HUES64 (cell line): Measurements from ENCODE around the gene AIFM2.
"Not testable (repeated sequence)": the region's sequence is repeated elsewhere in the genome, so short reads cannot be mapped to it uniquely, and the experiment has no call there.

Experiments used
- H3K27ac ChIP-seq: 2 replicates; pipeline ENCODE4 v1.7.0; 2013; ENCODE audit warnings: low read depth, low read length, inconsistent platforms
- H3K27me3 ChIP-seq: 2 replicates; pipeline ENCODE4 v1.6.1; 2013; ENCODE audit warnings: mild to moderate bottlenecking, low read length; ENCODE audit not compliant: insufficient read depth
- H3K36me3 ChIP-seq: 2 replicates; pipeline ENCODE4 v1.6.1; 2013; ENCODE audit warnings: mild to moderate bottlenecking, low read length; ENCODE audit not compliant: insufficient read depth
- H3K4me1 ChIP-seq: 2 replicates; pipeline ENCODE4 v1.6.1; 2013; ENCODE audit warnings: mild to moderate bottlenecking, low read length, moderate library complexity; ENCODE audit not compliant: insufficient read depth
- H3K4me3 ChIP-seq: 2 replicates; pipeline ENCODE4 v1.5.1; 2013; ENCODE audit warnings: mild to moderate bottlenecking, low read length, moderate library complexity
- H3K9ac ChIP-seq: 2 replicates; pipeline ENCODE4 v1.6.1; 2013; ENCODE audit warnings: mild to moderate bottlenecking, low read depth, low read length
- H3K9me3 ChIP-seq: 2 replicates; pipeline ENCODE4 v1.6.1; 2013; ENCODE audit warnings: low read depth, low read length; ENCODE audit not compliant: insufficient read depth
- WGBS: fragments of 150-250, 120-280 bp; methylation state at CpG from one replicate; pipeline ENCODE4 v1.1.7; 2013; ENCODE audit warnings: missing lambda C conversion rate; 5-methylcytosine and 5-hydroxymethylcytosine counted together

AIFM2 gene

GRCh38 chr10:70088308-70088698, 44.3 kb downstream of the AIFM2 start:
- Histone ChIP-seq H3K4me3 (no peak overlapping the region), H3K27me3 (no peaks in the 10 kb centered on the region), H3K4me1 (no peaks in the 10 kb centered on the region), H3K36me3 (peaks cover 24% of the 10 kb centered on the region), H3K27ac (no peak overlapping the region), H3K9ac (no peak overlapping the region), H3K9me3 (no peaks in the 10 kb centered on the region)
- WGBS, result 96% methylated on average over 3 of the region's 3 CpGs

GRCh38 chr10:70087616-70088307, 44.9 kb downstream of the AIFM2 start:
- Histone ChIP-seq H3K27me3 (no peaks in the 10 kb centered on the region), H3K27ac (no peak overlapping the region), H3K36me3 (peaks cover 22% of the 10 kb centered on the region), H3K9ac (no peak overlapping the region), H3K4me3 (no peak overlapping the region), H3K9me3 (no peaks in the 10 kb centered on the region), H3K4me1 (no peaks in the 10 kb centered on the region)
- WGBS, result 86% methylated on average over 14 of the region's 15 CpGs

GRCh38 chr10:70085975-70086613, 46.5 kb downstream of the AIFM2 start:
- no peaks in the 10 kb centered on the region for H3K9me3 ChIP-seq
- H3K27ac ChIP-seq, result no peak overlapping the region
- no peaks in the 10 kb centered on the region for H3K4me1 ChIP-seq
- H3K36me3 ChIP-seq, result peaks cover 12% of the 10 kb centered on the region; the same call in 1 of the 2 replicates
- no peak overlapping the region for H3K4me3 ChIP-seq
- WGBS, result 91% methylated on average over 3 of the region's 3 CpGs
- H3K27me3 ChIP-seq, result no peaks in the 10 kb centered on the region
- H3K9ac ChIP-seq, result no peak overlapping the region

GRCh38 chr10:70084189-70084588, 48.4 kb downstream of the AIFM2 start:
- Histone ChIP-seq H3K27ac (no peak overlapping the region), H3K4me1 (no peaks in the 10 kb centered on the region), H3K27me3 (no peaks in the 10 kb centered on the region), H3K9ac (no peak overlapping the region), H3K36me3 (peaks cover 5% of the 10 kb centered on the region; the same call in 1 of the 2 replicates), H3K4me3 (no peak overlapping the region), H3K9me3 (no peaks in the 10 kb centered on the region)
- 95% methylated on average over 4 of the region's 6 CpGs for WGBS

- H3K4me3 ChIP-seq, H3K27me3 ChIP-seq, H3K9ac ChIP-seq, H3K36me3 ChIP-seq, H3K27ac ChIP-seq, H3K9me3 ChIP-seq, H3K4me1 ChIP-seq: not testable (repeated sequence)
- 98% methylated on average over 2 of the region's 2 CpGs for WGBS
Observed at GRCh38 chr10:70080789-70081188, 51.8 kb downstream of the AIFM2 start.

GRCh38 chr10:70078937-70079336, 53.7 kb downstream of the AIFM2 start:
- H3K9me3 ChIP-seq, result no peaks in the 10 kb centered on the region
- WGBS, result 86% methylated on average over 7 of the region's 7 CpGs
- no peaks in the 10 kb centered on the region for H3K27me3 ChIP-seq
- no peak overlapping the region for H3K4me3 ChIP-seq
- peaks cover 5% of the 10 kb centered on the region for H3K4me1 ChIP-seq
- no peak overlapping the region for H3K9ac ChIP-seq
- H3K27ac ChIP-seq, result no peak overlapping the region
- H3K36me3 ChIP-seq, result peaks cover 12% of the 10 kb centered on the region; the same call in 1 of the 2 replicates

- H3K36me3 ChIP-seq, result peaks cover 12% of the 10 kb centered on the region; the same call in 1 of the 2 replicates
Observed at GRCh38 chr10:70078329-70078728, 54.3 kb downstream of the AIFM2 start.

GRCh38 chr10:70074971-70075370, 57.7 kb downstream of the AIFM2 start:
- Histone ChIP-seq H3K27me3 (no peaks in the 10 kb centered on the region), H3K9ac (no peak overlapping the region), H3K4me3 (no peak overlapping the region), H3K36me3 (peaks cover 9% of the 10 kb centered on the region; the same call in 1 of the 2 replicates), H3K27ac (no peak overlapping the region), H3K9me3 (no peaks in the 10 kb centered on the region), H3K4me1 (peaks cover 5% of the 10 kb centered on the region)
- 94% methylated on average over 2 of the region's 2 CpGs for WGBS

More at GRCh38 chr10:70078329-70078728, 54.3 kb downstream of the AIFM2 start:
- no peaks in the 10 kb centered on the region for H3K27me3 ChIP-seq
- H3K4me1 ChIP-seq, result peaks cover 5% of the 10 kb centered on the region
- H3K27ac ChIP-seq, result no peak overlapping the region
- no peak overlapping the region for H3K9ac ChIP-seq
- 91% methylated on average over 5 of the region's 5 CpGs for WGBS
- no peaks in the 10 kb centered on the region for H3K9me3 ChIP-seq
- H3K4me3 ChIP-seq, result no peak overlapping the region

- peaks cover 9% of the 10 kb centered on the region; the same call in 1 of the 2 replicates for H3K36me3 ChIP-seq
- H3K9me3 ChIP-seq, result no peaks in the 10 kb centered on the region
- H3K9ac ChIP-seq, result no peak overlapping the region
- H3K4me1 ChIP-seq, result peaks cover 5% of the 10 kb centered on the region
- no peak overlapping the region for H3K27ac ChIP-seq
- no peak overlapping the region for H3K4me3 ChIP-seq
- H3K27me3 ChIP-seq, result no peaks in the 10 kb centered on the region
- 87% methylated on average over 2 of the region's 2 CpGs for WGBS
Observed at GRCh38 chr10:70074165-70074564, 58.5 kb downstream of the AIFM2 start.

- no peaks in the 10 kb centered on the region for H3K9me3 ChIP-seq
- 93% methylated on average over 11 of the region's 11 CpGs for WGBS
- peaks cover 5% of the 10 kb centered on the region; the same call in 1 of the 2 replicates for H3K36me3 ChIP-seq
- no peak overlapping the region for H3K4me3 ChIP-seq
- H3K9ac ChIP-seq, result no peak overlapping the region
- H3K4me1 ChIP-seq, result no peaks in the 10 kb centered on the region
- no peaks in the 10 kb centered on the region for H3K27me3 ChIP-seq
- H3K27ac ChIP-seq, result no peak overlapping the region
Observed at GRCh38 chr10:70070834-70071233, 61.8 kb downstream of the AIFM2 start.

GRCh38 chr10:70069346-70069745, 63.3 kb downstream of the AIFM2 start:
- Histone ChIP-seq H3K9me3 (no peaks in the 10 kb centered on the region), H3K4me3 (no peak overlapping the region), H3K36me3 (no peaks in the 10 kb centered on the region; the same call in 1 of the 2 replicates), H3K4me1 (no peaks in the 10 kb centered on the region), H3K9ac (no peak overlapping the region), H3K27ac (no peak overlapping the region), H3K27me3 (no peaks in the 10 kb centered on the region)
- WGBS, result 88% methylated on average over 5 of the region's 5 CpGs
